Raji (cell line): ENCODE results near the gene FUT9.

Experiments
- POLR2A ChIP-seq: IDR thresholded peaks from 2 replicates; pipeline ENCODE4 v1.6.1; 2011; ENCODE audit warnings: low read depth, low read length, control low read depth; ENCODE audit not compliant: insufficient read depth

The FUT9 gene

DNA sequence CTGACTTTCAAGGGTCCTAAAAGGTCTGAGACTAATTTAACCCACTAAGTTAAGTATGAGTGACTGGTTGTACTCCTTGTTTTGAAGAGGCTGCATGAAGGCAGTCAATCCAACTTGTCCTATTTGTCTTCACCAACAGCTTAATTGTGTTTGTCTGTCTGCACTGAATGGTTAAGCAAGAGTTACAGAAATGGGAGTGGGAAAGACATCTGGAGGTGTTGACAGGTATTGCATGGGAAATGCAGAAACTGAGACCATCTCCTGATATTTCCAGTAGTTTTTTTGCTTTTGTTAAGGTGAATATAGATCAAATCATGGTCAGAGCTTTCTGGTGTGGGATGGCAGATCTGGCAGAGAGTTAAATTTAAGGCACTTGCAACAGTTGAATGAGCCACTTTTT lies 6.5 kb downstream of the FUT9 start:
- no peak for TF ChIP-seq POLR2A

DNA sequence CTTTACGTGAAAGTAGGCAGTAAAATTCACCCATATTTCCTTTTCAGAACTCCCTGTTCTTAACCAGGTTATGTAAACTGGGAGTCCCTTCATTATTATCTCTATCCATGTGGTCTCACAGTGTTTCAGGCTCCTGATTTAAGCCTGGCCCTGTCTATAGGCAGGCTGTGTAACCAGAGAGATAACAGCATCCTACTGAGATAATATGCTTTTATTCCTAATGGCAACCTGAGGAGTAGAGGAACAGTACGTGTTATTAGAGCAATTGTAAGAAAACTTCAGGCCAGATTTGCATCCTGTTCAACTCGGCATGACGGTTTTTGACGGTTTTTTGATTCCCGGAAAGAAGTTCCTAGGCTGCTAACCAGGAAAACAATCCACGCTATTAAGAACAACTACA lies 16.9 kb downstream of the FUT9 start:
- no peak for TF ChIP-seq POLR2A

GRCh38 chr6:96051555-96051954 lies 35.8 kb downstream of the FUT9 start:
- no peak for TF ChIP-seq POLR2A

- TF ChIP-seq POLR2A: no peak
These were observed 42.3 kb downstream of the FUT9 start for GRCh38 chr6:96058082-96058481.

DNA sequence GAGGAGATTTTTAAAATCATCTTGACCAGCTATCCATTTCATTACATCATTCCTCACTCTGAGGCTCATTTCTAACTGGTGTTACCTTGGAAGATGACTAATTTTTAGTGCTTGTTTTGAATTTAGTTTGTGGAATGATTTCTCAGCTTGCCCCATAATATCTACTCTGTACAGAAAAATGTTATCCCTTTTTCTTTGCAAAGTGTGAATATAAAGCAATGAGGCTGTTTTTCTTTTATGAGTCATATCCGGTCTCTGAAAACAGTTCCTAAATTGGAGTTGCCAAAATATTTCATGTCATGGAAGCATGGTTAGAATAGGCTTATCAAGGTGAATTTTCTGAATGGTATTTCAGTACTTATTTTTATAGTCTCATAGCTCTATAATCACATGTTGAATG lies 43.8 kb downstream of the FUT9 start:
- TF ChIP-seq POLR2A: no peak

DNA sequence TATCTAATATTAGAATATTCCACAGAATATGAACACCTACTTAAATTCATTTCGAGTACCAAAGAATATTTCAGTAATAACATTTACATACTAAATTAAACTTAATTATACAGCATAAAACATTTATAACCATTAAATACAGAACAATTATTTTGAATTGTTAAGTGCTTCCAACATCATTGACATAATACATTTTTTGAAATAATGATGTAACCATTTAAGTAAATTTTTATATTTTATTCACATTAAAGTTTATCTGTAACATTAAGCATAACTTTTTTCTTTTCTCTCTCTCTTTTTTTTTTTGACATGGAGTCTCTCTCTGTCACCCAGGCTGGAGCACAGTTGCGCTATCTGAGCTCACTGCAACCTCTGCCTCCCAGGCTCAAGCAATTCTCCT lies 44.5 kb downstream of the FUT9 start:
- no peak for TF ChIP-seq POLR2A

- no peak for TF ChIP-seq POLR2A
These were observed 49.4 kb downstream of the FUT9 start for GRCh38 chr6:96065213-96065612.

- TF ChIP-seq POLR2A: no peak
These were observed 50.6 kb downstream of the FUT9 start for GRCh38 chr6:96066376-96066775.

DNA sequence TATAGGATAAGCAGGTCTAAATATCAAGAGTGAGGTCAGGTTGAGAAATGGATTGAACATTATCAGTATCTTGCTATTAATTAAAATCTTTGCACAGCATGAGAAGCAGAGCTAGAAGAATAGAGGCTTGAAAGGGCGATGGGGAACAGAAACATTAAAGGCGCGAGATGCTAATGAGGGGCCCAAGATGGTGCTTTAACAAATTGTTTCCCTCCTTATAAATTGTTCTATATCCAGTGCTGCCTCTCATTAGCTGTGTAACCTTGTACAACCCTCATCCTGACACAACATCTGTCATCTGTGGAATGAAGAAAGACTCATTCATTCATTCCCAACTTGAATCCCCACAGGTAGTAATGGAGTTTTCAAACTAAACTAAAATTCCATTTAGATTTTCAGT lies 57.8 kb downstream of the FUT9 start:
- no peak for TF ChIP-seq POLR2A

DNA sequence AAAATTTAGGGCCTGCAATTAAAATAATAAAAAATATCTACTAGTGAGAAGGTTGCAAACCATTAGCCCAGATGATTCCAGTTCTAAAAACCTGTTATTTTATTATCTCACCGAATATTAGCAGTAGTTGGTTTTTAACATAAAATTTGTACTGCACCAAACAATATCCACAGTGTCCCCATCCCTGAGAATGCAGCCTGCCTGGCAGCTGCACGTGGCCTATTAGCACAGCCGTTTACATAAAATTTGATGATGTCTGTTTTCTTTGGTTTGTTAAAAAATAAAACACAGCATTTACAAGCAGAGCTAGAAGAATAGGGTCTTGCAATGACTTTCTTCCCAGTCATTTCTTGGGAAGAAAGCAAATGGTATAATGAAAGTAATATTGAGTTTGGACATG lies 58.2 kb downstream of the FUT9 start:
- no peak for TF ChIP-seq POLR2A

- TF ChIP-seq POLR2A: no peak
These were observed 60.1 kb downstream of the FUT9 start for GRCh38 chr6:96075826-96076225.

DNA sequence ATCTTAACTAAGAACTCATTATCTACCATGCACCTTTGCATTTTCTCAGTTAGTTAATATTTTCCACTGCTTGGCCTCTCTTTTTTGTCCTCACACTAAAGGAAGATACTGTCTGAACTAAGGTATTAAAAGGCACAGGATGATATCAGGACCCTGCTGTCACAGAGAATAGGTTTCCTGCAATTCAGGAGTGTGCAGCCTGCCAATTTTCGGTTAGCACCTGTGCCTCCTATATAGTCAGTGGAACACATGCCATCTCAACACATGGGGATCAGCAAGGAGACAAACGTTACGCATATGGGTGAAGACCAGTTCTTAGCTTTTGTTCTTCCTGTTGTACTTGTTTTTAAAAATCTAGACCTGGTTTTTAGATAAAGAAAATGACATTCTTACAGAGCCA lies 71.0 kb downstream of the FUT9 start:
- TF ChIP-seq POLR2A: no peak

GRCh38 chr6:96089173-96089572 lies 73.4 kb downstream of the FUT9 start:
- no peak for TF ChIP-seq POLR2A

GRCh38 chr6:96094077-96094476 lies 78.3 kb downstream of the FUT9 start:
- no peak for TF ChIP-seq POLR2A

- TF ChIP-seq POLR2A: no peak
These were observed 83.3 kb downstream of the FUT9 start for GRCh38 chr6:96099069-96099468.

DNA sequence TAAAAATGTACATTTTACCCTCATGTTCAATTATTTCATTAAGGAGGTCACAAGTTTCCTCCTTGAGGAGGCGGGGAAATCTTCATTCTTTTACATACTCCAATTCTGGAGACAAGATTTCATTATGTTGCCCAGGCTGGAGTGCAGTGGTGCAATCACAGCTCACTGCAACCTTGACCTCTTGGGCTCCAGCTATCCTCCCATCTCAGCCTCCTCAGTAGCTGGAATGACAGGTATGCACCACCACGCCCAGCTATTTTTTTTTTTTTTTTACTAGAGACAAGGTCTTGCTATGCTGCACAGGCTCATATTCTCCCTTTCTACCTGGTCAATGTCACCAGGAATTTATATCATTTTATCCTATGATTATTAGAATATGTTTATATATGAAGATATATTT lies 85.8 kb downstream of the FUT9 start:
- TF ChIP-seq POLR2A: no peak

GRCh38 chr6:96104910-96105309 lies 89.1 kb downstream of the FUT9 start:
- TF ChIP-seq POLR2A: no peak

GRCh38 chr6:96110878-96111277 lies 95.1 kb downstream of the FUT9 start:
- no peak for TF ChIP-seq POLR2A

DNA sequence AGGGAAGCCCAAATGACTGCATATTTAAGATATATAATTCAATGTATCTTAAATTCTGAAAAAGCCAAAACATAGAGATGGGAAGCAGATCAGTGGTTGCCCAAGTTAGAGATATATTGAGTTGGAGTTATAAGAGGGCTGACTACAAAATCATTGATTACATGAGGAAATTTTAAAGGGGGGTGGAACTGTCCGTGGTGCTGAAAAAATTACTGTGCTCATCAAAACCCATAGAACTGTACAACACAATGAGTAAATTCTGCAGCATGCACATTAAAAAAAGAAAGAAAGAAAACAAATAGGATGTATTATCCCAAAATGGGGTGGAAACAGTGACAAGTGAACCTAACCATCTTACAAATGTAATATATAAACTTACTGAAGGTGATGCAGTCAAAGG lies 100.9 kb downstream of the FUT9 start:
- no peak for TF ChIP-seq POLR2A

GRCh38 chr6:96124778-96125177 lies 109.0 kb downstream of the FUT9 start:
- no peak for TF ChIP-seq POLR2A
